Stimulated activated CD4-positive, alpha-beta T cell treated with anti-CD3 and anti-CD28 coated beads, Interleukin-12 subunit alpha, Interleukin-12 subunit beta, amount 100 ng/mL, for 24 hours (primary cell): ENCODE measurements around the gene ZC3H12D.
"Not testable (repeated sequence)": the region's sequence is repeated elsewhere in the genome, so short reads cannot be mapped to it uniquely, and the experiment has no call there.

Experiments
- DNase-seq, 2 experiments: peaks; one replicate each; pipeline ENCODE4 v3.0.0-alpha.2; 2020; ENCODE audit warnings: low read depth in 2 of 2

ZC3H12D gene

DNA sequence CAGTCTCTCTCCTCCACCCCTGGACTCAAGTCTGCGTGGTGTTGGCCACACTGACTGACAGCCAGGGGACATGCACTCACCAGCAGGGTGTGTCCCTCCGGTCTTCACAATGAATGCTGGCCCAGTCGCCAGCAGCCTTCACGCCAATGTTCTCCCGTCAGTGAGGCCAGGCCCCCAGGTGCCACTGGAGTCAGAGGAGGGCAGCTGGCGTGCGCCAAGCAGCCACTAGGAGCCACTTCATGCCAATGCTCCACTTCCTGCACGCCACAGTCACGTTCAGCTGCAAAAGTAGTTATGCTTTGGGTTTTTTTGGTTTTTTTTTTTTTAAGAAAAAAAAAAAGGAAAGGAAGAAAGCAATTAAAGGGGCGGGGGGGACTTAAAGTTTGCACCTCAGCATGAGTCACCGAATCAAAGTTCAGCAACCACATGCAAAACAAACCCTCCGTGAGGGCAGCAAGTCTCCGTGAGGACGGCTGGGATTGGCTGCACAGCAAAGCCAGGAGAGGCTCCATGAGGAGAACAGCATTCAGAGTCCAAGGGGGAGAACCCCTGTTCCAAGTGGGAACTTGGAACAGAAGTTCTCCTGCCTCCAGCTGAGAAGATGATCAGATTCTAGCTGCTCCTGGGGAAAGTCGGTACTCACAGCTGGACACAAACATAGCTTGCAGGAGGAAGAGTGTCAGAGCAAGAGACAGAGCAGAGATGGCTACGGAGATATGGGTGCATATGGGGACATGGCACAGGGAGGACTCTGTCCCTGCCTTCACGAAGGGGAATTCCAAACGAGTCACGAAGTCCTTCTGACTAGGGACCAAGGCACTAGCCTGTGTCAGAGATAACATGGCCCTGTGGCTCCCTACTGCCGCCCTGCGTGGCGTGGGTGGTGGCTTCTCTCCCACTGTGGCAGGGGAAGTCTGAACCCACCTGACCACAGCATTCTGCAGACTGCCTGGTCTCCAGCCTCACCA is at the start of gene ZC3H12D:
Gene ZC3H12D (minus strand): TSS at position 282 of the 968 bp plus-strand sequence. CDS start 10,471 bp downstream, outside the sequence.
- DNase-seq = peak; percentile 55 to 64

GRCh38 chr6:149529650-149530049 is 44.8 kb upstream of the ZC3H12D start:
- no peak for DNase-seq

- no peak for DNase-seq
These were observed 30.7 kb upstream of the ZC3H12D start for GRCh38 chr6:149515494-149515893.

DNA sequence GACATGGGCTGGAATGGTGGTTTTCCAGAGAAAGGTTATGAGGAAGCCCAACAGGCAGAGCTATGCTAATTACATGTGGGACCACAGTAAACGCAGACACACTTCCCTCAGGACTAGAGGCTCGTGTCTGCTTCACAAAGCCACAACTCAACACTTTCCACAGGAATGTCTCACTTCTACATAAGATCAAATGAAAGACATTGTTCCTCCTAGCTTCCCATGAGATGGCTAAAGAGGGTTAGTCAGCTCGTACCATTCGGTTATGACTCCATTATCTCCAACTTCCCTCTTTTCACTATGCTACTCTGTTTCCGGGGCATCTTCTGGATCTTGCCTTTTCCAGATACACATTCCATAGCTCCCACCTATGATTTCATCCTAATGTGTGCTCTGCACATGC is 29.1 kb upstream of the ZC3H12D start:
- no peak for DNase-seq

DNA sequence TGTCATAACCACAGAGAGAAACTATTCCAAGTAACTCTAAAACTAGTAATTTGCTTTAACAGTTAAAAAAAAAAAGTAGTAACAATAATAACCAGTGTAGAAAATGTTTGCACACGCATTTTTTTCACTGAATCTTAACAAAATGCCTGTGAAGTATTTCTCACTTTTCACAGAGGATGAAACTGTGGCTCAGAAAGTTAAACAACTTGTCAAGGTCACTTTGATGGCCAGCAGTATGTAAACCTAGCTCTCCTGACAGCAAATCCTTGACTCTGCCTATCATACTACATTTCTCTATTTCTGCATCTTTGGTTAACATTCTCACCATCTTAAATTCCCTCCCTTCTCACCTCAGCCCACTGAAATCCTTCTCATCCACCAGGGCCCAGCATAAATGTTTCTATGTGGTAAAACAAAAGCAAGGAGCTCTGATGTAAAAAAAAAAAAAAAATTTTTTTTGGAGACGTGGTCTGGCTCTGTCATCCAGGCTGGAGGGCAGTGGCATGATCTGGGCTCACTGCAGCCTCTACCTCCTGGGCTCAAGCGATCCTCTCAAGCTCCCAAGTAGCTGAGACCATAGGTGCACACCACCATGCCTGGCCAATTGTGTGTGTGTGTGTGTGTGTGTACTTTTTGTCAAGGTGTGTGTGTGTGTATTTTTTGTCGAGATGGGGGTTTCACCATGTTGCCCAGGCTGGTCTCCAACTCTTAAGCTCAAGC is 26.1 kb upstream of the ZC3H12D start:
- no peak for DNase-seq

DNA sequence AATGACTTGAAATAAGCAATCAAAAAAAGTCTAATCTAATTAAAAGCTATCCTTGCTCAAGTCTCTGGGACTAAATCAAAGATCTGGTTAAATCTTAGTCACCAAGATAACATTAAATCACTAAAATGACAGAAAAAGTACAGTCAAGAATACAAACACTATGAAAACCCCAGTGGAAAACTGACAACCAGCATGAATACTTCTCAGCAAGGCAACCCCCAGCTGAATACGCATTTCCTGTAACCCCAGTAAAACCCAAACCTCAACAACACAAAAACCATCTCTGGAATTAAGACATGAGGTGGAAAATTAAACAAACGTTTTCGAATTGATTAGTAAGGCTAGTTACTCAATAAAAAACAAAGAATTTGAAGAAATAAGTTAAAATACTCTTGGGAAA is 23.7 kb upstream of the ZC3H12D start:
- no peak for DNase-seq

GRCh38 chr6:149503872-149504271 is 19.1 kb upstream of the ZC3H12D start:
- no peak for DNase-seq

DNA sequence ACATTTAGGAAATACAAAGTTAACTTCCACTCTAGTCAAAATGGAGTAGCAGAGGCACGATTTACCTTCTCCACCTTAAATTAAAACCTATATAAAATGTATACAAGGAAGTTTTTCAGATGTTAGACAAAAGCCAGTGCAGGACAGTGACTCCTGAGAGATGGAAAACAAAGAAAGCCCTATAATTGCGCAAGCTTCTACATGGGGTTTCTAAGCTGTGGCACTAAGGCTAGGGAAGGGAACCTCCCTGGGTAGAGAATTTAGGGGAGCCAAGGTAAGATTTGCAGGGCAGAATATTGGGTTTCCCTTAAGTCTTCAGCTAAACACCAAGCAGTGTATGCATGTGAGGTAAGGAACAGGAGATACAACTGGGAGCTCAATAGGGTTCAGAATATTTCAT is 18.5 kb upstream of the ZC3H12D start:
- no peak for DNase-seq

DNA sequence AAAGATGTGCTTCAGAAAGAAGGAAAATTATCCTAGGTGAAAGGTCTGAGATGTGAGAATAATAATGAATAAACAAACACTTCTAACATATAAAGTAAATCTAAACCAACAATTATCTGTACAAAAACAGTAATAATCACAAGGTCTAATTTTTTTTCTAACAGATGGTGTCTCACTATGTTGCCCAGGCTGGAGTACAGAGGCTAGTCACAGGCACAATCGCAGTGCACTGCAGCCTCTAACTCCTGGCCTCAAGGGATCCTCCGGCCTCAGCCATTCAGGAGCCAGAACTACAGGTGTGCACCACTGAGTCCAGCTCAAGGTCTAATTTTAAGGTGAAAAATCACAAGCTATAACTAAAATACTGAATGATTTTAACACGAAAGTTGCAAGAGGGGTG is 17.0 kb upstream of the ZC3H12D start:
- DNase-seq = no peak

DNA sequence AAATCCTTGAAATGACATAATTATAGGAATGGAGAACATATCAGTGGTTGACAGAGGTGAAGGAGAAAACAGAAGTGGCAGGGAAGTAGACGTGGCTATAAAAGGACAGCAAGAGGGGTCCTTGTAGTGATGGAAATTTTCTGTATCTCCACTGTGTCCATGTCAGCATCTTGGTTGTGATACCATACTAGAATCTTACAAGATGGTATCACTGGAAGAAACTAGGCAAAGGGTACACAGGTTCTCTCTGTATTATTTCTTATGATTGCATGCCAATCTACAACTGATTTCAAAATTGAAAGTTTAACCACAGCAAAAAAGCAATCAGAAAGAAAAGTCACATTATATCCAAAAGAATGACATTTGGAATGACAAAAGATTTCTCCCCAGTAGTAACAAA is 16.4 kb upstream of the ZC3H12D start:
- no peak for DNase-seq

GRCh38 chr6:149500096-149500495 is 15.3 kb upstream of the ZC3H12D start:
- no peak for DNase-seq

DNA sequence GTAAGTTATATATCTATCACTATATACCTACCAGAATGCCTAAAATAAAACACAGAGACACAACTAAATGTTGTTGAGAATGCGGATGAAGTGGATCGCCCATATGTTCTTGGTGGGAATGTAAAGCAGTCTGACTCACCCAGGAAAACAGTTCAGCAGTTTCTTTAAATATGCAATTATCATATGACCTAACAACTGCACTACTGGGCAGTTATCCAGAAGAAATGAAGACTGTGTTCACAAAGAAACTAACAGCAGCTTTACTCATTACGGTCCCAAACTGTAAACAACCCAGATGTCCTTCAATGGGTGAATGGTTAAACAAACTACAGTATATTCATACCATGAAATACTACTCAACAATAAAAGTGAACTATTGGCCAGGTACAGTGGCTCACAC is 14.3 kb upstream of the ZC3H12D start:
- DNase-seq = no peak

DNA sequence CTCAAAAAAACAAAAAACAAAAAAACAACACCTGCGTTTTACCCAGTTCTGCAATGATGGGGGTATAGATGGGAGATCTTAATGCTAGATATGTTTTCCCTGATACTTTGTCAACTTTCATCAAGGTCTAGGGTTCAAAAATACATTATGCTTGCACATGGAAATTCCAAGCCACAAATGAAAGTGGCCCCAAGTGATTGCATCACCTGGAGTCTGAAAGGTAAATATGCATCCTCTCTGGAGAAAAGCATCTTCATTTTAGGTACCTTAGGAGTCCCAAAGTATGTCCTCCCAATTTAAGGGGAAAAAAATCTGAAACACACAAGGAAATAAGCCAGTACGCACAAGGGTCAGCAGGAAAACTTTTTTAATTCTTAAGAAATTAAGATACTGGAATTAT is 12.6 kb upstream of the ZC3H12D start:
- DNase-seq = no peak

GRCh38 chr6:149496597-149496996 is 11.8 kb upstream of the ZC3H12D start:
- not testable (repeated sequence) for DNase-seq

DNA sequence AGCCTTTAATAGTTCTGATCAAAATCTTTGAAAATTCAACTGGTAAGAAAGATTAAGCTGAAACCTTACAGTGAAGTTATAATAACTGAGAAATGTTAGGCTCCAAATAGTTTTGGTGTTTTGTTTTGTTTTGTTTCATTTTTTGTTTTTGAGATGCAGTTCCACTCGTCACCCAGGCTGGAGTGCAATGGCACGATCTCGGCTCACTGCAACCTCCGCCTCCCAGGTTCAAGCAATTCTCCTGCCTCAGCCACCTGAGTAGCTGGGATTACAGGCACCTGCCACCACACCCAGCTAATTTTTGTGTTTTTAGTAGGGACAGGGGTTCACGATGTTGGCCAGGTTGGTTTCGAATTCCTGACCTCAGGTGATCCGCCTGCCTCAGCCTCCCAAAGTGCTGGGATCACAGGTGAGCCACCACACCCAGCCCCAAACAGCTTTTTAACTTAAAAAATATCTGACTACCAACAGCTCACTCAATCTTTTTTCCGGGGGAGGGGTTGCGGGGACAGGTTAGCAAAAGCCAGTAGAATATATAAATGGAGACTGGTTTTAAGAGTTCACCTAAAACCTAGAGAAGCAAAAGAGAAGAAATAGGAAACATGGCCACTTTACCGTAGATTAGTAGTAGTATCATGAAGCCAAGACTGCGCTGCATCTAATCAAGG is 10.7 kb upstream of the ZC3H12D start:
- DNase-seq = not testable (repeated sequence)

- DNase-seq = not testable (repeated sequence)
These were observed 10.0 kb upstream of the ZC3H12D start for GRCh38 chr6:149494810-149495209.

- no peak for DNase-seq
These were observed 9.0 kb upstream of the ZC3H12D start for GRCh38 chr6:149493761-149494320.

- no peak for DNase-seq
These were observed 8.1 kb upstream of the ZC3H12D start for GRCh38 chr6:149492798-149493343.

DNA sequence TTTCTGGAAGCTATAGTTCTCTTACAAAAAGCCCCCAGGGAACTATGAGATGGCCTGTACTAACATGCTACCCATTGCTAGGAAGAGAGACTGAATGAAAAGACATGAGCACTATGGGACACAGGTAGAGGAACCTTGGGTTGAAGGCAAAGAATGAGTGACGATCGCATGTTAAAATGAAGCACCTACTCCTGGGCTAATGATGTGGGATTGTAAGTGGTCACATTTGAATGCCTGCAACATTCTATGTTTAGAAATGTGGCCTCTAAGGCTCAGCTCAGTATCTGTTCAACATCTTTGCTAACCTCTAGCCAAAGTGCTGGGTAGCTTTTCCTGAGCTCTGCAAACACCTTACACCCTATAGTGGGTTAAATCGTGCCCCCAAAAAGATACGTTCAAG is 5.2 kb upstream of the ZC3H12D start:
- no peak for DNase-seq

DNA sequence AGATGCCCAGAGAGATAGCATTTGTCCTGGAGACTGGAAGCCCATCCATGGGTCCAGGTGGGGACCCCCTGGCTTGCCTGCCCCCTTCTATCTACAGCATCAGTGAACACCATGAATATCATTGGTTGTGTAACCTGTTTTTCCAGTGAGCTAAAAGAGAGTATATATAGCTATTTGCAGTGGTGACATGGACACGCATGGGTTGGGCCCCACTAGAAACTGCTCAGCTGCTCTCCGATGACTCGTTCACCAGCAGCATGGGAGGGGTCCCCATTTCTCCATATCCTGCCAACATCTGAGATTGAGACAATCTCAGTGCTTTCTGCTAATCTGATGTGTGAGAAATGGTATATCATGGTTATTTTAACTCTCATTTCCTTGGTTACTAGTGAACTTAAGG is 4.0 kb upstream of the ZC3H12D start:
- no peak for DNase-seq

DNA sequence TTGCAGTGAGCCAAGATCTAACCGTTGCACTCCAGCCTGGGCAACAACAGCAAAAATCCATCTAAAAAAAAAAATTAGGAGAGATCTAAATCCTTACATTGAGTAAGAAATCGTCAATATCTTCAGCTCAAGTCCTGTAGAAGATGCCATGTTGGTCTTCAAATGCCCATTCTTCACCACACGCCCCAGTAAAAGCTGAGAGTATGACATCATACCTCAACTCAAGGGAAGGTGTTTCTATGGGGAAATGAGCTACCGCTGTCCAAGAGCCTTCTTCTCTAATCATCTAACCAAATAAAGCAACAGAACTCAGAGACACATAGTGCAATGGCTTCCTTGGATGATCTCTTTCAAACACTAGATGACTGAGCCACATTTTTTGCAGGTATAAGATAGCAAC is 2.5 kb upstream of the ZC3H12D start:
- DNase-seq = no peak
